C4-2B (cell line): Measurements from ENCODE around the gene AUTS2.

Experiments
- H3K27ac ChIP-seq: fragments of 450-650 bp; 2 replicates; pipeline ENCODE4 v1.5.1; 2017
- CTCF ChIP-seq: fragments of 450-650 bp; conservative IDR thresholded peaks from 2 replicates; pipeline ENCODE4 v1.5.1; 2017; ENCODE audit warnings: mild to moderate bottlenecking
- ZFX ChIP-seq: fragments of 450-650 bp; IDR thresholded peaks from 2 replicates; pipeline ENCODE4 v1.6.1; 2017

AUTS2 gene

DNA sequence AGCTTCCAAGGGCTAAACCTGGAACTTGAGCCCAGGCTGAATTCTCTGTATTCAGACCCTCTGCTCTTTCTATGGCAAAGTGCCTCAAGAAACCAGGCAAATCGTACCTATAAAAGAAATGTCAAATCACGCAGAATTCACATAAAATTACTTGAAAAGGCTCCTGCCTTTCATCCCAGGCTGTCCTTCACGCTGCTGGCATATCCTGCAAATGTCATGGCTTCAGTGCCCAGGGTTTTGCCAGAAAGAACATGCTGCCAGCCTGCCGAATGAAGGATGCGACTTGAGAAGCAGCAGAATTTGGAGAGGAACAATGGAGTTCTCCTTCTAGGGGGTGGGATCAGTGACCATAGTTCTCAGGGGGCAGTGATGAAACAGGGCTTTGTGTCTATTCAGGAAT lies 931.2 kb downstream of the AUTS2 start:
- no peak for TF ChIP-seq ZFX
- TF ChIP-seq CTCF: no peak

GRCh38 chr7:70529914-70530585 lies 931.8 kb downstream of the AUTS2 start:
- H3K27ac ChIP-seq: no peak overlapping the region
- TF ChIP-seq ZFX: no peak
- TF ChIP-seq CTCF: no peak

More for the DNA sequence above, 931.2 kb downstream of the AUTS2 start:
- H3K27ac ChIP-seq: no peak overlapping the region

DNA sequence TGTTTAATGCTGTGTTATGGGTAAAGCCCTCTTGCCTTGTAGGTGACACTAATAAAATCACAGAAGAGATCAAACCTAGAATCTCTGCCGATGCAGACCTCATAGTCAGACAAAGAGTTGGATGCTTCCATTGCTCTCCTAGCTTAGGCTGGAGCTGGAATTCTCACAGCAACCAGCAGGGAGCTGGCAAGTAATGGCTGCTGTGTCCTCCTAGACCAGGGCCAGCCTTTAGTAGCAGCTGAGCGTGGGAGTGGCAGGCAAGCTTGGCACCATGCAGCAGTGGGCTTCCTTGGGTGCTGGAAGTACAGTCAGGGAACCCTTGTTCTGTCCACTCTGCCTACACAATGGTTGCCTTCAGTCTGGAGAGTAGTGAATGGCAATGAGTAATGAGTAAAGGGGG lies 935.3 kb downstream of the AUTS2 start:
- no peak overlapping the region for H3K27ac ChIP-seq
- no peak for TF ChIP-seq ZFX
- TF ChIP-seq CTCF: no peak

GRCh38 chr7:70539205-70539604 lies 940.9 kb downstream of the AUTS2 start:
- H3K27ac ChIP-seq: no peak overlapping the region
- TF ChIP-seq CTCF: no peak
- TF ChIP-seq ZFX: no peak

DNA sequence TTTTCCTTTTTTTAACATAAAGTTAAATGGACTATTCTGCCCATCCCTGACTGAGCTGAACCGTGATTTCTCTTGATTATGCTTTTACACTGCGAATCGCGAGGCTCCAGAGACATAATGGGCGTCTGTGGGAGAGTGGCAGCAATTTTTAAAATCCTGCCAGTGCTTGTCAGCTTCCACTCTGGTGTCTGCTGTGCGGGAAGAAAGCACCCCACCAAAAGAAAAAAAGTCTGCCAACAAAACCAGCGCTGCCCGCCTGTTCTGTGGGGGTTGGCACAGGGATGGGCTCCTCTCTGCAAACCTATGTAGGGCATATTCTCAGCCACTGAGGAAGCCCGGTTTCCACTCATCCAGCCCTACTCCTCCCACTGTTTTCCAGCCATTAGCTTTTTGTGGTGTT lies 941.3 kb downstream of the AUTS2 start:
- no peak for TF ChIP-seq ZFX
- TF ChIP-seq CTCF: no peak
- no peak overlapping the region for H3K27ac ChIP-seq

DNA sequence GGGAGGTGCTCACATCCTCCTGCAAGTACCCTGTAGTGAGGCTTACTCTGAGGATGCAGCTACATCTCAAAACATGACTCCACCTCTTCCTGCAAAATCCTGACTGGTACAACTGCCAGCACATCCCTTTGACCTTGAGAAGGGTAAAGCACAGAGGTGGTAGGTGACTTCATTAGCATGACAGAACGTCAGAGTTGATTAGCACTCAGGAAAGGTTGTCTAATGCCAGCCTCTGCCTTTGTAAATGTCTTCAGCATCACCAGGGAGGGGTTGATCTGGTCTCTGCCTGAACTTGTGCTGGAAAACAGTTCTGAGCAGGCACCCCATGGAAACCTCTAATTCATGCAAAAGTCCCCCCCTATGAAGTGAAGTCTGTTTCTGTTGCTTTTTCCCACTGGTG lies 942.4 kb downstream of the AUTS2 start:
- no peak overlapping the region for H3K27ac ChIP-seq
- TF ChIP-seq CTCF: no peak
- TF ChIP-seq ZFX: no peak

DNA sequence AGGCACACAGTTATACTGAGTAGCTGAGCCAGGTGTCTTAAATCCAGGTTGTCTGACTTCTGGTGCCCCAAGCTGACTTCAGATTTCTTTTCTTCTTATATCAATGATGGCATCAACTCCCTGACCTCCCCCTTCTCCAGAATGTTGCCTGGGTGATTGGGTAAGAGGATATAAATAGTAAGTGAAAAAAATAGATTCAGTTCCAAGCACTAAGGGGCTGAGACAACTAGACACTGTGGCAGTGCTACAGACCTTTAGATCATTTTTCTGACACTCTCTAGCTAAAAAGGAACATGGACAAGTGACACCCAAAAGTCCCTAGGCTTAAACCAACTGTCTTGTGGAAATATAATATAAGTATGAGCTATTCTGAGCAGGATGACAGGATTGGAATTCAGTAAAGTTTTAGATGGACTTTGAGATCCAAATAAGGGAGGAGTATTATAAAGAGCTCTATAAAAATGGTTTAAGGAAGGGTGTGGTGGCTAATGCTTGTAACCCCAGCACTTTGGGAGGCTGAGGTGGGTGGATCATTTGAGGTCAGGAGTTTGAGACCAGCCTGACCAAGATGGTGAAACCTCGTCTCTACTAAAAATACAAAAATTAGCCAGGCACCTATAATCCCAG lies 944.6 kb downstream of the AUTS2 start:
- no peak for TF ChIP-seq CTCF
- no peak for TF ChIP-seq ZFX
- no peak overlapping the region for H3K27ac ChIP-seq
